Neutrophil (primary cell): ENCODE data around the gene EIF5.

Experiments used
- H3K27ac ChIP-seq: fragments of 200-600 bp; sonication (generic); 2 replicates; pipeline ENCODE4 v1.5.1; 2016; ENCODE audit warnings: mild to moderate bottlenecking, moderate library complexity
- H3K27me3 ChIP-seq: fragments of 200-600 bp; sonication (generic); 2 replicates; pipeline ENCODE4 v1.6.0; 2016; ENCODE audit warnings: mild to moderate bottlenecking
- H3K36me3 ChIP-seq: fragments of 200-600 bp; sonication (generic); 2 replicates; pipeline ENCODE4 v1.5.1; 2017
- H3K4me1 ChIP-seq, 2 experiments: fragments of 200-600 bp in 1 of 2; sonication (generic) in 1 of 2; 1 replicate in 1 of 2; 2 replicates in 1 of 2; pipeline versions ENCODE4 v1.5.1 to v1.6.1; 2013 to 2016; ENCODE audit warnings: low read depth in 1 of 2, low read length in 1 of 2, mild to moderate bottlenecking in 1 of 2, moderate library complexity in 1 of 2; ENCODE audit not compliant: control insufficient read depth in 1 of 2, insufficient read depth in 1 of 2
- H3K4me3 ChIP-seq, 2 experiments: fragments of 200-600 bp in 1 of 2; sonication (generic) in 1 of 2; 1 replicate in 1 of 2; 2 replicates in 1 of 2; pipeline ENCODE4 v1.5.1; 2013 to 2016; ENCODE audit warnings: low read depth in 1 of 2, low read length in 1 of 2, mild to moderate bottlenecking in 1 of 2, moderate library complexity in 1 of 2
- H3K9me3 ChIP-seq: fragments of 200-600 bp; sonication (generic); 2 replicates; pipeline ENCODE4 v1.5.1; 2016
- TF ChIP-seq, protein P1 (sequence below): fragments of 200-600 bp; sonication (generic); IDR thresholded peaks from 2 replicates; pipeline ENCODE4 v1.5.1; 2016; ENCODE audit warnings: antibody characterized with exemption

Gene EIF5

GRCh38 chr14:103288076-103288766 lies 45.8 kb upstream of the EIF5 start:
- Histone ChIP-seq H3K27me3 (peaks cover 93% of the 10 kb centered on the region), H3K4me1 (no peaks in the 10 kb centered on the region), H3K9me3 (no peaks in the 10 kb centered on the region), H3K36me3 (no peaks in the 10 kb centered on the region), H3K27ac (no peak overlapping the region), H3K4me3 (no peak overlapping the region)
- TF ChIP-seq, protein P1, sequence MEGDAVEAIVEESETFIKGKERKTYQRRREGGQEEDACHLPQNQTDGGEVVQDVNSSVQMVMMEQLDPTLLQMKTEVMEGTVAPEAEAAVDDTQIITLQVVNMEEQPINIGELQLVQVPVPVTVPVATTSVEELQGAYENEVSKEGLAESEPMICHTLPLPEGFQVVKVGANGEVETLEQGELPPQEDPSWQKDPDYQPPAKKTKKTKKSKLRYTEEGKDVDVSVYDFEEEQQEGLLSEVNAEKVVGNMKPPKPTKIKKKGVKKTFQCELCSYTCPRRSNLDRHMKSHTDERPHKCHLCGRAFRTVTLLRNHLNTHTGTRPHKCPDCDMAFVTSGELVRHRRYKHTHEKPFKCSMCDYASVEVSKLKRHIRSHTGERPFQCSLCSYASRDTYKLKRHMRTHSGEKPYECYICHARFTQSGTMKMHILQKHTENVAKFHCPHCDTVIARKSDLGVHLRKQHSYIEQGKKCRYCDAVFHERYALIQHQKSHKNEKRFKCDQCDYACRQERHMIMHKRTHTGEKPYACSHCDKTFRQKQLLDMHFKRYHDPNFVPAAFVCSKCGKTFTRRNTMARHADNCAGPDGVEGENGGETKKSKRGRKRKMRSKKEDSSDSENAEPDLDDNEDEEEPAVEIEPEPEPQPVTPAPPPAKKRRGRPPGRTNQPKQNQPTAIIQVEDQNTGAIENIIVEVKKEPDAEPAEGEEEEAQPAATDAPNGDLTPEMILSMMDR, result no peak

GRCh38 chr14:103290056-103290455 lies 44.0 kb upstream of the EIF5 start:
- H3K36me3 ChIP-seq, result no peaks in the 10 kb centered on the region
- no peaks in the 10 kb centered on the region for H3K4me1 ChIP-seq
- TF ChIP-seq, protein P1, result no peak
- H3K4me3 ChIP-seq, result no peak overlapping the region
- no peaks in the 10 kb centered on the region for H3K9me3 ChIP-seq
- peaks cover 79% of the 10 kb centered on the region for H3K27me3 ChIP-seq
- H3K27ac ChIP-seq, result no peak overlapping the region

GRCh38 chr14:103290494-103290893 lies 43.5 kb upstream of the EIF5 start:
- Histone ChIP-seq H3K27me3 (peaks cover 75% of the 10 kb centered on the region), H3K9me3 (no peaks in the 10 kb centered on the region), H3K4me3 (no peak overlapping the region), H3K4me1 (no peaks in the 10 kb centered on the region), H3K36me3 (no peaks in the 10 kb centered on the region), H3K27ac (no peak overlapping the region)
- TF ChIP-seq, protein P1, result no peak

DNA sequence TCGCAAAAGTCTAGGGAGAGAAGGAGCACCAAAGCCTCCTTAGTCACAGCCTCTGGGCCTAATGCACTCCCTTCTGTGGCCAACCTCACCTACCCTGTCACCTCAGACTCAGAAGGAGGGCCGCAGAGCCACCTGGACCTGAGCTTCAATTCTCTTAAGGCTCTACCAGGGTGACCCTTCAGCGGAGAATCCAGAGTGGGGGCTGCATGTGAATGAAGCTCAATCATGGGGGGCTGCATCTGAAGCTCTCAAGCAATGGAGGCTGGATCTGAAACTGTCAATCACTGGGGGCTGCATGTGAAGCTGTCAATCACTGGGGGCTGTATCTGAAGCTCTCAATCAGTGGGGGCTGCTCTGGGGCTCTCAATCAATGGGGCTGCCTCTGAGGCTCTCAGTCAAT lies 43.1 kb upstream of the EIF5 start:
- TF ChIP-seq, protein P1, result no peak
- H3K27me3 ChIP-seq, result peaks cover 70% of the 10 kb centered on the region

DNA sequence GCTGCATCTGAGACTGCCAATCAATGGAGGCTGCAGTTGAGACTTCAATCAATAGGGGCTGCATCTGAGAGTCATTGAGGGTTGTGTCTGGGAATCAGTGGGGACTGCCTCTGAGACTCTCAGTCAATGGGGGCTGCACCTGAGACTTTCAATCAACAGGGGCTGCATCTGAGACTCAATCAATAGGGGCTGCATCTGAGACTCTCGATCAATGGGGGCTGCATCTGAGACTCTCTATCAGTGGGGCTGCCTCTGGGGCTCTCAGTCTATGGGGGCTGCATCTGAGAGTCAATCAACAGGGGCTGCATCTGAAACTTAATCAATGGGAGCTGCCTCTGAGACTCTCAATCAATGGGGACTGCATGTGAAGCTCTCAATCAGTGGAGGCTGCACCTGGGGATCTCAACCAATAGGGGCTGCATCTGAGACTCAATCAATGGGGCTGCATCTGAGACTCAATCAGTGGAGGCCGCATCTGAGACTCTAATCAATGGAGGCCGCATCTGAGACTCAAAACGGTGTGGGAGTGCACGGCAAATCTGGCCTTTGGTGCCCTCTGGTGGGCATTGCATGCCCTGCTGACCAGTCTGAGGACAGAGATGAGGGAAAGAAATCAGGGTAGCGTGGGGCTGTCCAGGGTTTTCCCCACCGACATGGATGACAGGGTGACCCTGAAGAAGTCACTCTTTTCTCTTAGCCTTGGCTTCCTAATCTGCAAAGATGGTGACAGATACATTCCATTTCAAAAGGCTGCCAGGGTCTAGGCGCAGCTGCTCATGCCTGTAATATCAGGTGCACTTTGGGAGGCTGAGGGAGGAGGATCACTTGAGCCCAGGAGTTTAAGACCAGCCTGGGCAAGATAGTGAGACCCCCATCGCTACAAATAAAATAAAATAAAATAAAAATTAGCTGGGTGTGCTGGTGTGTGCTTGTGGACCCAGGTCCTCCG lies 41.3 kb upstream of the EIF5 start:
- Histone ChIP-seq H3K36me3 (no peaks in the 10 kb centered on the region), H3K4me3 (no peak overlapping the region), H3K4me1 (no peaks in the 10 kb centered on the region), H3K27me3 (peaks cover 53% of the 10 kb centered on the region), H3K27ac (no peak overlapping the region), H3K9me3 (no peaks in the 10 kb centered on the region)
- TF ChIP-seq, protein P1, result peak; percentile 86

More for the DNA sequence above, 43.1 kb upstream of the EIF5 start:
- Histone ChIP-seq H3K4me3 (no peak overlapping the region), H3K36me3 (no peaks in the 10 kb centered on the region), H3K9me3 (no peaks in the 10 kb centered on the region), H3K27ac (no peak overlapping the region), H3K4me1 (no peaks in the 10 kb centered on the region)
